Vagina (tissue), 2 donors: ENCODE results near the gene SPATA9.

Source experiments
- CTCF ChIP-seq, 3 experiments: fragments of 450-650 bp in 2 of 3; fragments of 200-600 bp in 1 of 3; sonication (generic) in 1 of 3; IDR thresholded peaks; one replicate each; pipeline ENCODE4 v1.5.1; 2017 to 2019; ENCODE audit warnings: antibody characterized with exemption in 3 of 3, mild to moderate bottlenecking in 2 of 3, moderate library complexity in 2 of 3
- POLR2A ChIP-seq, 2 donors: fragments of 450-650 bp; IDR thresholded peaks; one replicate each; pipeline ENCODE4 v1.6.1; 2017; ENCODE audit warnings: antibody characterized with exemption in 2 of 2, mild to moderate bottlenecking in 2 of 2, moderate library complexity in 2 of 2

GRCh38 chr5:95617057-95617456, 65.7 kb downstream of the SPATA9 start:
- TF ChIP-seq CTCF (IDR thresholded peaks at IDR 0.05), result no peak
- TF ChIP-seq POLR2A (IDR thresholded peaks at IDR 0.05), result no peak
